Common myeloid progenitor, CD34-positive (primary cell): Measurements from ENCODE around the gene P2RX2.

Experiments used
- CTCF ChIA-PET: fragments of 350-600 bp; sonication (Branson Sonifier 250); formaldehyde crosslinking; loops from one replicate; lab custom pipeline; 2021; ENCODE audit warnings: antibody characterized with exemption; lab: Charles Lee
- POLR2A ChIA-PET: fragments of 350-600 bp; sonication (Branson Sonifier 250); formaldehyde crosslinking; loops from one replicate; lab custom pipeline; 2021; ENCODE audit warnings: antibody characterized with exemption; lab: Charles Lee
- DNase-seq, 3 donors: peaks; one replicate each; pipeline versions ENCODE4 v3.0.0 to v3.0.0-alpha.2; 2013
- H3K27ac ChIP-seq, 2 experiments: 1 replicate in 1 of 2; 2 replicates in 1 of 2; pipeline ENCODE4 v1.7.0; 2013; ENCODE audit warnings: inconsistent platforms in 2 of 2, low read length in 2 of 2, mild to moderate bottlenecking in 2 of 2, low read depth in 1 of 2, moderate library complexity in 1 of 2; ENCODE audit not compliant: severe bottlenecking in 2 of 2, insufficient read depth in 1 of 2, poor library complexity in 1 of 2
- H3K27me3 ChIP-seq, 5 experiments: replicated peaks in 2 of 5; 1 replicate in 3 of 5; 2 replicates in 2 of 5; pipeline versions ENCODE4 v1.6.1 to v1.7.0; 2013; ENCODE audit warnings: low read length in 4 of 5, mild to moderate bottlenecking in 2 of 5, moderate library complexity in 2 of 5, inconsistent platforms in 1 of 5; ENCODE audit not compliant: insufficient read depth in 5 of 5, control insufficient read depth in 4 of 5
- H3K36me3 ChIP-seq, 4 experiments: 1 replicate in 2 of 4; 2 replicates in 2 of 4; pipeline versions ENCODE4 v1.6.1 to v1.7.0; 2013; ENCODE audit warnings: low read length in 3 of 4, control low read depth in 1 of 4, mild to moderate bottlenecking in 1 of 4; ENCODE audit not compliant: control insufficient read depth in 4 of 4, insufficient read depth in 4 of 4
- H3K4me1 ChIP-seq, 4 experiments: 1 replicate in 3 of 4; 2 replicates in 1 of 4; pipeline versions ENCODE4 v1.6.1 to v1.7.1; 2013; ENCODE audit warnings: low read length in 3 of 4, mild to moderate bottlenecking in 3 of 4, control low read depth in 1 of 4, inconsistent platforms in 1 of 4, moderate library complexity in 1 of 4; ENCODE audit not compliant: control insufficient read depth in 4 of 4, insufficient read depth in 4 of 4; ENCODE audit errors: control extremely low read depth in 1 of 4
- H3K4me3 ChIP-seq, 7 experiments: 1 replicate in 4 of 7; 2 replicates in 3 of 7; pipeline versions ENCODE4 v1.5.1 to v1.7.0; 2013; ENCODE audit warnings: mild to moderate bottlenecking in 7 of 7, low read length in 6 of 7, moderate library complexity in 6 of 7, inconsistent platforms in 2 of 7, low read depth in 2 of 7, control low read depth in 1 of 7; ENCODE audit not compliant: insufficient read depth in 4 of 7, control insufficient read depth in 1 of 7; ENCODE audit errors: extremely low read depth in 1 of 7
- H3K9me3 ChIP-seq, 5 experiments: 1 replicate in 4 of 5; 2 replicates in 1 of 5; pipeline versions ENCODE4 v1.6.1 to v1.7.1; 2013; ENCODE audit warnings: low read length in 4 of 5, mild to moderate bottlenecking in 2 of 5, inconsistent platforms in 1 of 5, low read depth in 1 of 5, moderate library complexity in 1 of 5; ENCODE audit not compliant: control insufficient read depth in 4 of 5, insufficient read depth in 2 of 5; ENCODE audit errors: control extremely low read depth in 1 of 5
- WGBS: methylation state at CpG from one replicate; pipeline ENCODE4 v1.1.5; 2013; ENCODE audit not compliant: insufficient coverage; 5-methylcytosine and 5-hydroxymethylcytosine counted together

P2RX2 gene

GRCh38 chr12:132605892-132606291 lies 12.7 kb upstream of the P2RX2 start:
- CTCF ChIA-PET, result interaction anchor here (8.5 kb wide), 1 partner anchor 7 kb away, joined by 147 read pairs; the partner anchor contains the start of genes LRCOL1 and P2RX2
- Histone ChIP-seq H3K4me1 (peaks cover 0 to 29% (median 11%) of the 10 kb centered on the region in 4 experiments), H3K4me3 (no peak overlapping the region), H3K27me3 (peaks cover 0 to 92% (median 40%) of the 10 kb centered on the region in 5 experiments), H3K36me3 (no peaks in the 10 kb centered on the region), H3K27ac (no peak overlapping the region), H3K9me3 (peaks cover 0 to under 1% (median 0%) of the 10 kb centered on the region in 5 experiments)
- DNase-seq, result no peak
- POLR2A ChIA-PET, result interaction anchor here (0.7 kb wide), 1 partner anchor 58 kb away, joined by 3 read pairs; no protein-coding TSS in a partner anchor
- WGBS, result 94% methylated on average over 15 of the region's 18 CpGs

- CTCF ChIA-PET, result interaction anchor here (8.5 kb wide), 1 partner anchor 7 kb away, joined by 147 read pairs; the partner anchor contains the start of genes LRCOL1 and P2RX2
- no peak overlapping the region for H3K4me3 ChIP-seq
Measured at GRCh38 chr12:132606466-132606865, 12.1 kb upstream of the P2RX2 start.

GRCh38 chr12:132606927-132607326 lies 11.6 kb upstream of the P2RX2 start:
- Histone ChIP-seq H3K27me3 (peaks cover 0 to 88% (median 39%) of the 10 kb centered on the region in 5 experiments), H3K27ac (no peak overlapping the region), H3K4me3 (no peak overlapping the region), H3K36me3 (no peaks in the 10 kb centered on the region), H3K9me3 (peaks cover 0 to 10% (median 2%) of the 10 kb centered on the region in 5 experiments), H3K4me1 (peaks cover 0 to 26% (median 7%) of the 10 kb centered on the region in 4 experiments)
- ChIA-PET CTCF (no interaction called here), POLR2A (no interaction called here)
- 97% methylated on average over 17 of the region's 19 CpGs for WGBS
- no peak for DNase-seq

More at GRCh38 chr12:132606466-132606865, 12.1 kb upstream of the P2RX2 start:
- POLR2A ChIA-PET, result no interaction called here
- H3K27ac ChIP-seq, result no peak overlapping the region
- DNase-seq, result peak in 2 of 3 donors; percentile 46 to 55
- H3K4me1 ChIP-seq, result peaks cover 0 to 26% (median 7%) of the 10 kb centered on the region in 4 experiments
- WGBS, result 73% methylated on average over 16 of the region's 16 CpGs
- peaks cover 0 to 6% (median 0%) of the 10 kb centered on the region in 5 experiments for H3K9me3 ChIP-seq
- H3K36me3 ChIP-seq, result no peaks in the 10 kb centered on the region
- peaks cover 0 to 88% (median 41%) of the 10 kb centered on the region in 5 experiments for H3K27me3 ChIP-seq

DNA sequence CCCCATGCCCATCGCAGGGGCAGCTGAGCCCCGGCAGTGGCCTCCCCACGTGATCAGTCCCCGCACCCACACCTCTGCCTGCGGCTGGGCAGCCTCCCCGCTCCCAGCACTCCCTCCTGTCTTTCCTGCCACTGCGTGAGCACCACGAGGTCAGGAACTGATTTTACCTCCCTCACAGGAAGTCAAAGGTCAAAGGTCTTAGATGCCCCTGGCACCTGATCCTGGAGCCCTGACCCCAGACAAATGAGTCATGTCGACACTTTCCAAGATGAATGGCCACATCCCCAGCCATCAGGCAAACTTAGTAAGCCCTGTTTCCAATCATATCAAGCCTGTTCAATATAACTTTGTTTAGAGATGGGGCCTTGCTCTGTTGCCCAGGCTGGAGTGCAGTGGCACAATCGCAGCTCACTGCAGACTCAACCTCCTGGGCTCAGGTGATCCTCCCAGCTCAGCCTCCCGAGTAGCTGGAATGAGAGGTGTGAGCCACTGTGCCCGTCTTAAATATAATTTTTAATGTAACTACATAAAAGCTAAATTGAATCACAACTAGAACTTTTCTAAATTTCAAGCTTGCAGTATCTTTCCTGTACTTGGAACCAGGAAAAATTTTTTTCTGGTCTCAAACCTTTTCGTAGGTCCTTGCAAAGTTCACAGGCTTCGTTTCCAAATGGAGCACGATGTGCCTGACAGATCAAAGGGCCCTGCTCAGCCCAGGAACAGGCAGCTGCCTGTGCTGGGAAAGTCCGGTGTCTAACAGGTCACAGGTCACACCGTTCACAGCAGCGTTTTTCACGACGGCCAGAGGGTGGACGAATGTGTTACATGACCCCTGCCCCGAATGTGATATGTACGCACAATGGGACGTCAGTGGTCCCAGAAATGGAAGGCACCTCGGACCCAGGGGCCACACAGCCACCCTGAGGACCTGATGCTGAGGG lies 10.1 kb upstream of the P2RX2 start:
- Histone ChIP-seq H3K4me3 (no peak overlapping the region), H3K27me3 (peaks cover 0 to 74% (median 36%) of the 10 kb centered on the region in 5 experiments), H3K4me1 (peaks cover 0 to 22% (median 6%) of the 10 kb centered on the region in 4 experiments), H3K9me3 (peaks cover 0 to 10% (median 3%) of the 10 kb centered on the region in 5 experiments), H3K36me3 (no peaks in the 10 kb centered on the region), H3K27ac (no peak overlapping the region)
- ChIA-PET POLR2A (interaction anchor here (0.6 kb wide), 1 partner anchor 13 kb away, joined by 3 read pairs; no protein-coding TSS in a partner anchor), CTCF (interaction anchor here (0.7 to 10.8 kb wide), 6 partner anchors 6 to 28 kb away, joined by 3 to 147 read pairs (median 5); partner anchors contain the start of gene P2RX2)
- WGBS, result 59% methylated on average over 22 of the region's 25 CpGs
- DNase-seq, result no peak

DNA sequence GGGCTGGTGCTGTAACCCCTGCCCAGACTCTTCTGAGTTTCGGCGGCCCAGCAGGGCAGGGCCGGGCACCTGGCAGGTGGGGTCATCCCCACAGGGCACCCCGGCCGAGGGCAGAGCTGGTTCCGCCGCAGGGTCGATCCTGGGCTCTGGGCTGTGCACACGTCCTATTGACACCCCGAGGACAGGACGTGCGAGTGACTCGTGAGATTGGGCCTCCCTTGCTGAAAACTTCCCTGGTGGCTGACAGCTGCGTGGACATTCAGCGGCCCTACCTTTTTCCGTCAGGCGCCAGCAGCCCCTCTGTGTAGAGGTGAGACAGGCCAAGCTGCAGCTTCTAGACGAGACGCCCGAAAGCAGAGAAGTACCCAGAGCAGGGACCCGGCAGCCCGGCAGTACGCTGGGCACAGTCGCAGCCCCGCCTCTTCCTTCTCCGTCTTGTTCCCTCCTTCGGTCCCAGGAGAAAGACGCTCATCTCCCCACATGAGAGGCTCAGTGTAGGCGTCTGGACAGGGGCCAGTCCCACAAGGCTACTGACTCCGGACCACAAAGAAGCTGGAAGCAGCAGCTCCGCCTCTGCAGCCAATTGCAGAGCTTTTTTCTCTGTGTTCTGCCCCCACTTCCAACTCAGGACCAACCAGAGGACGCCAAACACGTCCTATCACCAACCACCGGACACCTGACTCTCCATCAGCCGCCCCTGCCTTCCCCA lies 8.4 kb upstream of the P2RX2 start, which contains the start of gene LRCOL1:
LRCOL1 (minus strand) TSS at position 532 of the 709 bp plus-strand sequence. CDS start 4,331 bp downstream, outside the sequence.
- Histone ChIP-seq H3K9me3 (peaks cover 0 to 10% (median 3%) of the 10 kb centered on the region in 5 experiments), H3K27ac (no peak within 1 kb of the TSS), H3K4me1 (peaks cover 0 to 10% (median 4%) of the 10 kb centered on the region in 4 experiments), H3K4me3 (peak within 1 kb of the TSS in 5 of 7 experiments; percentile 23 to 72 (median 64)), H3K36me3 (no peaks in the 10 kb centered on the region), H3K27me3 (peaks cover 3 to 60% (median 26%) of the 10 kb centered on the region in 5 experiments)
- ChIA-PET POLR2A (no interaction called here), CTCF (interaction anchor here (1.0 to 10.8 kb wide), 6 partner anchors 8 to 196 kb away, joined by 4 to 147 read pairs (median 4); no protein-coding TSS in a partner anchor)
- 31% methylated on average over 34 of the region's 35 CpGs for WGBS
- DNase-seq, result no peak

GRCh38 chr12:132610866-132611602 lies 7.5 kb upstream of the P2RX2 start:
- Histone ChIP-seq H3K9me3 (peaks cover 0 to 17% (median 6%) of the 10 kb centered on the region in 5 experiments), H3K36me3 (no peaks in the 10 kb centered on the region), H3K27me3 (peaks cover 4 to 62% (median 26%) of the 10 kb centered on the region in 5 experiments), H3K4me3 (peak overlapping the region in 2 of 7 experiments; percentile 64 to 72), H3K4me1 (peaks cover 0 to 10% (median 4%) of the 10 kb centered on the region in 4 experiments), H3K27ac (no peak overlapping the region)
- WGBS, result 81% methylated on average over 26 of the region's 33 CpGs
- CTCF ChIA-PET, result interaction anchor here (0.9 to 10.8 kb wide), 4 partner anchors 9 to 197 kb away, joined by 3 to 147 read pairs (median 8); no protein-coding TSS in a partner anchor
- DNase-seq, result no peak
- POLR2A ChIA-PET, result no interaction called here
